ENCODE measurements around the gene ADAMTSL5.
"Not testable (repeated sequence)": the region's sequence is repeated elsewhere in the genome, so short reads cannot be mapped to it uniquely, and the experiment has no call there.

The ADAMTSL5 gene, protein sequence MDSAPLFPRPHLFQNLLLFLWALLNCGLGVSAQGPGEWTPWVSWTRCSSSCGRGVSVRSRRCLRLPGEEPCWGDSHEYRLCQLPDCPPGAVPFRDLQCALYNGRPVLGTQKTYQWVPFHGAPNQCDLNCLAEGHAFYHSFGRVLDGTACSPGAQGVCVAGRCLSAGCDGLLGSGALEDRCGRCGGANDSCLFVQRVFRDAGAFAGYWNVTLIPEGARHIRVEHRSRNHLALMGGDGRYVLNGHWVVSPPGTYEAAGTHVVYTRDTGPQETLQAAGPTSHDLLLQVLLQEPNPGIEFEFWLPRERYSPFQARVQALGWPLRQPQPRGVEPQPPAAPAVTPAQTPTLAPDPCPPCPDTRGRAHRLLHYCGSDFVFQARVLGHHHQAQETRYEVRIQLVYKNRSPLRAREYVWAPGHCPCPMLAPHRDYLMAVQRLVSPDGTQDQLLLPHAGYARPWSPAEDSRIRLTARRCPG

DNA sequence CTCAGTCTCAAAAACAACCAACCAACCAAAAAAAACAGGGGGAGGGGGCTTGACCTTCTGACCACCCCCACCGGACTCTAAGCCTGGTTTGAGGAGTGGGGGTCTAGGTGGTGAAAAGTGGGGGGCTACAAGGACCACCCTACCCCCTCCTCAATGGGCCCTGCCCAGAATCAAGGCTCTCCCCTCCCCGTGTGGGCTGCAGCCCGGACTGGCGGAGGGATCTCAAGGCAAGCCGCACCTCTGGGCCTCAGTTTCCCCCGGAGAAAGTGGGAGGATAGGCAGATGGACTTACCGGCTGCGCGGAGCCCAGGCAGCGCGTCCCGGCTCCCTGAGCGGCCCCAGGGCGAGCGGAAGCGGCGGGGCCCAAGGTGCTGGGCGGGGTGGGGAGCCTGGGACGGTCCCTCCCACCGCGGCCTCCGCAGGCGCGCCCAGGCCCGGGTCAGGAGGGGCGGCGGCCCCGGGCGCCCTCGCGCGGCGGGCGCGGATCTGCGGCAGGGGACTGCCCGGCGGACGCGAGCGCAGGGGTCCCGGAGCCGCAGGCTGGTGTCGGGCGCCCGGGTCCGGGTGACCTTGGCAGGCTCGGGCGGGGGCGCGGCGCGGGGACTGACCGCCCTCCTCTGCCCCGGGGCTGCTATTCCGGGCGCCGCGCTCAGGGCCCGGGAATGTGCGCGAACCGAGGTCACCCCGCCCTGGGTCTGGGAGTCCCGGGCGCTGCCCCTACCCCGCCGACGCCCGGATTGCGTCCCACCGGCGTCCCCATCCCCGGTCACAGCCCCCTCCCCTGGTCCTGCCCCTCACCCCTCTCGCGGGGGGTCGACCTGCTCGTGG lies at the start of gene ADAMTSL5:
TSS of gene ADAMTSL5 (minus strand) at position 349 of the 828 bp plus-strand sequence. CDS start 2,076 bp downstream, outside the sequence.
- peak; percentile 64 for DNase-seq

DNA sequence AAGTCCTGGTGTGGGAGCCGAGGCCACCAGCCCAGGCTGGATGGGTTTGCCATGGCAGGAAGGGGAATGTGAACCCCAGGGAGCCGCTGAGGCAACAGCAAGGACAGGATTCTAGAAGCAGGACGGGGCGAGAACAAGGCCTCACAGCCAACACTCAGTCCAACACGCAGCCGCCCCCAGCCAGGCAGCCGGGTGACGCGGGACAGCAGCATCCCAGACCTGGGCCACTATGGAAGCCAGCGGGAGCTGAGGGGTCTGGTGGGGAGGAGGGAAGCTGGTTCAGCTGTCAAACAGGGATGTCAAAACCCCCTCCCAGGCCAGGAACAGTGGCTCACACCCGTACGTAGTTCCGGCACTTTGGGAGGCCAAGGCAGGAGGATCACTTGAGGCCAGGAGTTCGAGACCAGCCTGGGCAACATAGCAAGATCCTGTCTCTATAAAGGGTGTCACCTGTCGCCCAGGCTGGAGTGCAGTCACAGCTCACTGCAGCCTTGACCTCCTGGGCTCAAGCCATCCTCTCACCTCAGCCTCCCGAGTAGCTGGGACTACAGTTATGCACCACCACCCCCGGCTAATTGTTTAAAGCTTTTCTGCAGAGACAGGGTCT lies 48.5 kb upstream of the ADAMTSL5 start:
- no peak for DNase-seq

DNA sequence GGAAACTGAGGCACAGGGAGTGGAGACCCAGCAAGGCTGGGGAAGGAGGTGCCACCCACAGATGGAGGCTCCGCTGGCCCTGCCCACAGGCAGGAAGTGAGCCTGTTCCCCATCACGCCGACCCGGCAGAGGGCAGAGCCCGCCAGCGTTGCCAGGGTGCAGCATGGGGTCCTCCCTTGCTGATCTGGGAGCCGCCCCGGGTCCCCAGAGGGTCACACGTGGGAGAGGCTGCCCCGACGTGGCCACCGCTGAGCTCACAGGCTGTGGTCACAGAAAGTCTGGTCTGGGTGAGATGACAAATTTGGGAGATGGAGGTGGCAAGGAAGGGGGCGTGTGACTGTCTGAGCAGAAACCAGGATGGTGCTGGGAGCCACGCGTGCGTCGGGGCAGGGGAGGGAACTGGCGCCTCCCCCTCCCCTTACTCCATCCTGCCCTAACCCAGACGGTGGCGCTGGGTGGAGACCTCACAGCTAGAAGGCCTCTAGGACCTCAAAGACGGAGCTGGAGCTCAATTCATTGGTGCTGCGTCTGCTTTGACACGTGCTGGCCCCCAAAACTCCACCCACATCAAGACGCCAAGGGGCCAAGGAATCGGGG lies 47.6 kb upstream of the ADAMTSL5 start:
- no peak for DNase-seq

DNA sequence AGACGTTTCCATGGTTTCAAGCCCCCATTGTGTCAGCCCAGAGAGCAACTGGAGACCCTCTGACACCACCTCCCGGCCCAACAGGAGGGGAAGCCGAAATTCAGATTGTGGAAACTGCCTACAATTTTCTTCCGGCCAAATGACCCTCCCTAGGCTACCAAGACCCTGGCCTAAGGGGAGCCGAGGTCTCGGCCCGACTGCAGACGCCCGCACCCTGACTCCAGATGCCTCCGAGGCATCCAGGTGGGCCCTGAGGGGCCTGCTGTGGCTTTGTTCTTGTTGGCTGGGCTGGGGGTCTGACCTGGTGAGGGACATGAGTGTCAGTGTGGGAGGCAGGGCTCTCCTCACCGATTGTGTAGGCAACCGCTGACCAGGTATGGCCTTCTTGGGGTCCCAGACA lies 45.7 kb upstream of the ADAMTSL5 start:
- DNase-seq, result no peak

DNA sequence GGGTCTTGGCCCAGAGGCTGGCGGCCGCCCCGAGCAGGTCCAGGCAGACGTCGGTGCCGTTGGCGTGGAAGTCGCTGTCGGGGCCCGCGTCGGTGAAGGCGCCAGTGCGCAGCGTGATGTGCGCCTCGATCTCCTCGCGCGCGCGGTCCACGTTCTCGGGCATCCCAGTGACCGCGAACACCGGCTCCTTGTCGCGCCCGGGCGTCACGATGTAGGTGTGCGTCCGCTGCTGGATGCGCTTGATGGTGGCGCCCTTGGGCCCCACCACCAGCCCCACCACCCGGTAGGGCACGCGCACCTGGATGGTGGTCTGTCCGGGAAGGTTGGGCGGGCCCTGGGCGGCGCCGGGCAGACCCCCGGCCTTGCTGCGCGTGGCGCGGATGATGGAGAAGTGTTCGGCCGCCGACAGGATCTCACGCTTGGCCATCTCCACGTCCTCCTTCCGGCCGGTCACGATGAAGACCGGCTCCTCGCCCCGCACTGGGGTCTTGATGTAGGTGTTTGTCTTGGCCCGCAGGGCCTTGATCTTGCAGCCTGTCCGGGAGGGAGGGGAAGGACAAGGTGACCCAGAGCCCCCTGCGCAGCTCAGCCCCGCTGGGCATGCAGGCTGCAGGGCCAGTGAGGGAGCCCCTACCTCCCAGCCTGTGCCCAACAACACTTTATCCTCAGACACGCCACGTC lies 43.7 kb upstream of the ADAMTSL5 start:
- no peak for DNase-seq

DNA sequence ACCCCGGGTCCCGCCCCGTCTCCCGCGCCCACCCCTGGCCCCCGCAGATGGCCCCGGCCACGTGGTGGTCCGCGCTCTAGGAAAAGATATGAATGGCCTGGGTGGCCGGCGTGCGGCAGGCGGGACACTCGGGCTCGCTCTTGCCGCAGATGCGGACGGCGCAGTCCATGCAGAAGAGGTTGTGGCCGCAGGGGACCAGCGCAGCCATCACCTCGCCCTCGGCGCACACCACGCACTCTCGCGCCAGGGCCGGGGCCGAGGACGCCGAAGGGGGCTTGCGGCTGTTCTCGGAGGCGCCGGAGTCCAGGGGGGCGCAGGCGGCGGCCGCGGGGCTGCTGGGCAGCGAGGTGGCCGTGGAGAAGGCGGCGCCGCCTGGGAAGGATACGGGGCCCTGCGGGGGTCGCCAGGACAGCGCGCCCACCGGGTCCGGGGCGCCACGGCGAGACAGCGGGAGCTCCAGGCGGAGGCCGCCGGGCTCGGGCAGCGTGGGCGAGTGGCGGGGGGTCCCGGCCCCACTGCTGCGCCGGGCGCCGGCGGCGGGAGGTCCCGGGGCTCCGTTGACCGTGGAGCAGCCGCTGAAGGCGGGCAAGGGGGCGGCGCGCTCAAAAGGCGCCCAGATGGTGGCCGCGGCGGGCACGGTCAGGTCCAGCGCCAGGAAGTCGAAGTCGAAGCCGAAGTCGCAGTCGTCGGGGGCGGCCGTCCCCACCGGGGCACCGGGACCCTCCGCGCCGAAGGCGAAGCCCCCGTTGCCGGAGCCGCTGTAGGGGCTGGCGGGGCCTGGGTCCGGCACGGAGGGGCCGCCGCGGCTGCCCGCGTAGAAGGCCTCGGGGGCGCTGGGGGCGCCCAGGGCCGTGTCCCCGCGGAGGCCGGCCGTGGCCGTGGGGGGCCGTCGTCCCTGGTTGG lies 42.9 kb upstream of the ADAMTSL5 start:
- no peak for DNase-seq

DNA sequence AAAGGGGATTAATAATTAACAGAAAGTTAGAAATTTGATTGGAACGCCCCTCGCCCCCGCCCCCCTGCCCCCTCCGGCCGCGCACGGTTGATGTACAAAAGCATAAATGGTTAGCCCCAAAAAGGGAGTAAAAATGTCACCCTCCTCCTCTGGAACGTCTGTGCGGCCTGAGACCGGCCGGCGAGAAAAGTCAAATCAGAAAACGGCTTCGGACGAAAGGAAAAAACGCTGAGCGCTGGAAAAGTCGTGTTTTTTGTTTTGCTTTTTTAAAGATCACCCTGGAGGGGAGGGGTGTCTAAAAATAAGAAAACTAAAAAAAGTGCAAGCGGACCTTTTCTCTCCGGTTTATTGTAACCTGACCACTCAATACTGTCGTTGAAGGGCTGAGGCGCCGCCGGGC lies 42.1 kb upstream of the ADAMTSL5 start:
- DNase-seq, result no peak

DNA sequence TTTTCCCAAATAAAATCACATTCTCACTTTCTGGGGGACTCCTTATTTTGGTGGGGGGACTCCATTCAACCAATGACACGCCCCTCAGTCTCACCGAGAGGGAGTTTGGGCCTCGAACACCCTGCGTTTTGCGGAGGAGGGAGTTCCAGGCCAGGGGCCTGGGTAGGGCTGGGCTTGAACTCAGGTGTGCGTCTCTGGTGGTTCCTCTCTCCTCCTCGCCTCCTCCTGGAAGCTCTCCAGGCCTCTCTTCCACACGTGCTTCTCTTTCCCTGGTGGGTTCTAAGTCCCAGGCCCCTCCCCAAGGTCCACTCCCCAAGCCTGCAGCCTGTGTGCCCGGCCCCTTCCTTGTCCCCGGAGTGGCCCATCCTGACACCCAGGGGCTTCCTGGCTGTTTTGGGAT lies 40.6 kb upstream of the ADAMTSL5 start:
- DNase-seq, result no peak

DNA sequence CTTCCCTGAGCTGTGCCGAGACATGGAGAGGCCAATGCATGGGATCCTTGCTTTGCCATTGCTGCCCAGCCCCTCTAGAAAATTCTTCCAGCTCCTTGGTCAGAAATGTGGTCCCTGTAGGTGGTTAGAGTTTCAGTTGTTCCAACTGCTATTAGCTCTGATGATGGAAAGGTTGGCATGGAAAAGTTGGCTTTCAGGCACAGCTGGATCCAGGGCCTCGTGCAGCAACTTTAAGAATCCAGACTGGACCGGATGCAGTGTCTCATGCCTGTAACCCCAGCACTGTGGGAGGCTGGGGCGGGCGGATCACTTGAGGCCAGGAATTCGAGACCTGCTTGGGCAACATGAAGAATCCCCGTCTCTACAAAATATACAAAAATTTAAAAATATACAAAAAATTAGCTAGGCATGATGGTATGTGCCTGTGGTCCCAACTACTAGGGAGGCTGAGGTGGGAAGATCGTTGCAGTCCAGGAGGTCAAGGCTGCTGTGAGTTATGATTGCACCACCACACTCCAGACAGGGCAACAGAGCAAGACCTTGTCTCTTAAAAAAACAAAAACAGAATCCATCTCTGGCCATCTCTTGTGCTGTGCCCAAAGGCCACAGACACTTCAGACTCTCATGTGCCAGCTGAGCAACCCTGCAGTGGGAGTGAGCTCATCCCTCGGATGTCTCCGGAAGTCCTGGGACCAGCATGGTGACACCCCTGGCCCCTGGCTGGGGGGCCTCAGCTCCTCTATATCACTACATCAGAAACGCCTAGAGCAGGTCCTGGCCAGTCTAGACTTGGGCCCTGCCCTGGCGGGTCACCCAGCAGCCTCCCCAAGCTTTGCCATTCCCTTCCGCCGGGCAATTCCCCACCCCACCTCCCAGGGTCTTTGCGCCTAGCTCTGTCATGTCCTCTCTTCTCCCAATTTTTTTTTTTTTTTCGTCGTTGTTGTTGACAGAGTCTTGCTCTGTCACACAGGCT lies 38.5 kb upstream of the ADAMTSL5 start:
- no peak for DNase-seq

DNA sequence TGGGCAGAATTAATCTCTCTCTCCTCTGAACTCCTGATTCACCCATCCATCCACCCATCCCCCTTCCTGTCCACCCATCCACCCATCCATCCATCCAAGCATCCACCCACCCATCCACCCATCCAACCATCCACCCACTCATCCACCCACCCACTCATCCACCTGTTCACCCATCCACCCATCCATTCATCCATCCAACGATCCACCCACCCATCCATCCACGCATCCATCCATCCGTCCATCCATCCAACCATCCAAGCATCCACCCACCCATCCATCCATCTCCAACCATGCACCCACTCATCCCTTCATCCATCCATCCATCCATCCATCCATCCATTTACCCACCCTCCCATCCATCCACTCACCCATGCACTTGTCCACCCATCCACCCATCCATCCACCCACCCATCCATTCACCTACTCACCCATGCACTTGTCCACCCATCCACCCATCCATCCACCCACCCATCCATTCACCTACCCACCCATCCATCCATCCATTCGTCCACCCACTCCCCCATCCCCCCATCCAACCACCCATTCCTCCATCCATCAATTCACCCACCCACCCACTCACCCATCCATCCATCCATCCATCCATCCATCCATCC lies 36.6 kb upstream of the ADAMTSL5 start:
- no peak for DNase-seq

DNA sequence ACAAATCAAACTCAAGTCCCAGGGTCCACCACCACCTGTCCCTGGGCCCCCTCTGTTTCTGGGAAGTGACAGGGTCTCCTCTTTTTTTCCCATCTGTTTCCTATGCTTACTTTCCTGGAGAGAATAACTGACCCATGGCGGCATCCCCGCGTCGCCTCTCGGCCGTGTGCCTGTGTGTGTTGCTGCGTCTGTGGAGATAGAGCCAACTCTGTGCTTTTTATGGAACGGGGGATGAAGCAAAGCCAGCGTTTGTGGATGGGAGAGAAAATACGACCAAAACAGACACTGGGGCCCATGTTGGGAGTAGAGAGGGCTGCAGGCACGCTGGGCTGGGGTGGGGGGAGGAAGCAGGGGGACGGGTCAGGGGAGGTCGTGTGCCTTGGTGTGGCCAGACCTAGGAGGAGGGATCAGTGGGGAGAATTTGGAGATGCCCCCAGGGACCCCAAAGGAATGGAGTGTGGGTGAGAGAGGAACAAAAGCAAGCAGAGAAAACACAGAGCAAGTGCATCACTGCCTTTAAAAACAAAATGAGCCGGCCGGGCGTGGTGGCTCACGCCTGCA lies 27.6 kb upstream of the ADAMTSL5 start:
- DNase-seq, result no peak

DNA sequence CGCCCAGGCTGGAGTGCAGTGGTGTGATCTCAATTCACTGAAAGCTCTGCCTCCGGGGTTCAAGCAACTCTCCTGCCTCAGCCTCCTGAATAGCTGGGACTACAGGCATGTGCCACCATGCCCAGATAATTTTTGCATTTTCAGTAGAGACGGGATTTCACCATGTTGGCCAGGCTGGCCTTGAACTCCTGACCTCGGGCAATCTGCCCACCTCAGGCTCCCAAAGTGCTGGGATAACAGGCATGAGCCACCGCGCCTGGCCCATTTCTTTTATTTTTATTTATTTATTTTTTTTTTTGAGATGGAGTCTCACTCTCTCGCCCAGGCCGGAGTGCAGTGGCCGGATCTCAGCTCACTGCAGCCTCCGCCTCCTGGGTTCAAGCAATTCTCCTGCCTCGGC lies 26.9 kb upstream of the ADAMTSL5 start:
- DNase-seq, result not testable (repeated sequence)

DNA sequence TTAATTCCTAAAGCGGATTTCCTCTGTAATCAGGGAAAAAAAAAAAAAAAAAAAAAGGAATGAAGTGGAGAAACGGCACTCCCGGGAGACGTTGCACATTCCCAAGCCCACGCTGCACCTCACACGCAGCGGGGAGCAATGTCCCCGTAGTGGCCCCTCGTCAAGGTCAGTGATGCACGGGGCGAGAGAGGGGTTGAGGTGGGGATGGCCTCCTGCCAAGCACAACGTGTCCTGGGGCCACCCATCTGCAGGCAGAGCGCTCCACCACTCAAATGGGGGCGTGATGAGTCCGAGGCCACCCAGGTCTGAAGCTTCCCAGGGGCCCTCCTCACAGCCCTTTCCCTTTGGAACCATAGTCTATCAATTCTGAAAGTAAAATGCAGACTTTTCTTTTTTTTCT lies 26.2 kb upstream of the ADAMTSL5 start:
- DNase-seq, result no peak

DNA sequence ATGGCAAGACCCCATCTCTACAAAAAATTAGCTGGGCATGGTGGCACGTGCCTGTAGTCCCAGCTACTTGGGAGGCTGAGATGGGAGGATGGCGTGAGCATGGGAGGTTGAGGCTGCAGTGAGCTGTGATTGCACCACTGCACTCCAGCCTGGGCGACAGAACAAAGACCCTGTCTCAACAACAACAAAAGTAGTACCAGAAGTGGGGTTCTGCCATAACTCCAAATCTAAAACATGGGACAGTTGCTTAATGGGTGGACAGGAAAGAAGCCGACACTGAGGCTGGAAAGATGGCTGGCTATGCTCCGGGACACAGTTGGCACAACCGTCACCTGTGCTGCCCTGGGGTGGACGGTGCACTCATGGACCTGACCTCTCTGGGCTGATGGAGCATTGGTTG lies 22.9 kb upstream of the ADAMTSL5 start:
- DNase-seq, result not testable (repeated sequence)

DNA sequence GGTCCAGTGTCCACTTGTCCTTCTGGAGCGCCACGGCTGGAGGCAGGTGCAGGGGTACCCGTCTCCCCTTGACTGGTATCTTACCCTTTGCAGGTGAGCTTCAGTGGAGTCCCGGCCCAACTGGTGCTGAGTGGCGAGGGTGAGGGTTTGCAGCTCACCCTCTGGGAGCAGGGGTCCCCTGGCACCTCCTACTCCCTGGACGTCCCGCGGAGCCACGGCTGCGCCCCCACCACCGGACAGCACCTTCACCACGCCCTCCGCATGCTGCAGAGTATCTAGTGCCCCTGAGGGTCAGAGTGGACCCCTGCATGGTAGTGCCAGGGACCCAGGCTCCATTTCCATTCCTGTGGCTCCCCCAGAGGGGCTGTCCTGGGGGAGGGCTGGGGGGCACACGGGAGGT lies 22.2 kb upstream of the ADAMTSL5 start:
- no peak for DNase-seq

DNA sequence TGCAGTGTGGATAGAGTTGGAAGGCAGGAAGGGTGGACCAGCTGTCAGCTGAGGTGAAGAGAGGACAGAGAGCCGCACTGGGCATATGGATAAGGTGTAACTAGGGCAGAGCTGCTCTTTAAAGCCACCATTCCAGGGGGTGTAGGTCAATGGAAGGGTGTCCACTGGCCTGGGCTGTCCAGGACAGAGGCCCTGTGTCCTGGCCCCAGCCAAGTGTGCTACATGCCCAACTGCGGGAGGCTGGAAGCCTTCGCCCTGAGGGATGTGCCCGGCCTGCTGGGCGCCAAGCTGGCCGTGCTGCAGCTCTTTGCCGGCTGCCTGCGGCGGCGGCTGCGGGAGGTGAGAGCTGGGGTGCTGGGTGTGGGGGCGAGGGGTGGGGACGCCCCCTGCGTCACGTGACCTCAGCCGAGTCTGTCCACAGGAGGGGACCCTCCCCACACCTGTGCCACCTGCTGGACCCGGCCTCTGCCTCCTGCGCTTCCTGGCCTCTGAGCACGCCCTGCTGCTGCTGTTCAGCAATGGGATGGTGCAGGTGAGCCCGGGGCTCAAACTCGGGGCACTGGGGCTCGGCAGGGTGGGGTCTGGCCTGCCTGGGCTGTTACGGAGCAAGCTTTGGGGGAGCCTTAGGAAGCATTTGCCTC lies 20.8 kb upstream of the ADAMTSL5 start:
- no peak for DNase-seq

DNA sequence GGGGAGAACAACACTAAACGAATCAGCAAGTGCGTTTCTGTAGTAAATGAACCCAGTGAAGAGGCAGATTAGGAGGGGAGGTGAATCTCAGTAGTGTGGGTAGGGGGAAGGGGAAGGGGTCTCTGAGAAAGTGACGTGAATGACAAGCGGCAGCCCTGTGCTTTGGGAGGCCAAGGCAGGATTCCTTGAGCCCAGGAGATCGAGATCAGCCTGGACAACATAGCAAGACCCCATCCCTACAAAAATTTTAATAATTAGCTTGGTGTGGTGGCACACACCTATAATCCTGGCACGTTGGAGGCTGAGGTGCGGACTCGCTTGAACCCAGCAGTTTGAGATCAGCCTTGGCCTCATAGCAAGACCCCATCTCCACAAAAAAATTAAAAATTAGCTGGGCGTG lies 19.2 kb upstream of the ADAMTSL5 start:
- DNase-seq, result no peak

DNA sequence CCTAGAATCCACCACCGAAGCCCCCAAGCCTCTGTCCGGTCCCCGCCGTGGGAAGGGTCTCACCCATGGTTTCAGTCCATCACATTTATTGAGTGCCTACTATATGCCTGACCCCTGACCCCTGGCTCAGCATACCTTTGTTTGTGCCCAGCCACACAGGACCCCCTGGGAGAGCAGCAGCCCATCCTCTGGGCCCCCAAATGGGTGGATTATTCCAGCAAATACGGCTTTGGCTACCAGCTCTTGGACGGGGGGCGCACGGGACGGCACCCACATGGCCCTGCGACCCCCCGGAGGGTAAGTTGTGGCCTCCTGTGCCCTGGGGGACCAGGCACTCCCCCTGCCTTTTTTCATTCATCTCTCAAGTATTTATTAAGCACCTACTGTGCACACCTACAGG lies 18.8 kb upstream of the ADAMTSL5 start:
- no peak for DNase-seq

DNA sequence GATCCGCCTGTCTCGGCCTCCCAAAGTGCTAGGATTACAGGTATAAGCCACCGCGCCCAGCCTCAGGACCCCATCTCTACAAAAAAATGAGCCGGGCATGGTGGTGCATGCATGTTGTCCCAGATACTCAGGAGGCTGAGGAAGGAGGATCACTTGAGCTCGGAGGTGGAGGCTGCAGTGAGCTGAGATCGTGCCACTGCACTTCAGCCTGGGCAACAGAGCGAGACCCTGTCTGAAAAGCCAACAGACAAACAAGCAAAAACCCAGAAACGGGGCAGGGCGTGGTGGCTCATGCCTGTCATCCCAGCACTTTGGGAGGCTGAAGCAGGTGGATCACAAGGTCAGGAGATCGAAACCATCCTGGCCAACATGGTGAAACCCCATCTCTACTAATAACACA lies 18.0 kb upstream of the ADAMTSL5 start:
- DNase-seq, result not testable (repeated sequence)
